Large intestine (tissue), 3 donors: ENCODE measurements around the gene KSR2. TPM values are rescaled to one million over a fixed set of nuclear protein-coding genes. Genes with fewer than 3 reads are reported as not detected.

ENCODE experiments used
- DNase-seq, 2 donors: peaks; one replicate each; pipeline versions ENCODE4 v3.0.0 to v3.0.0-alpha.2; 2013
- H3K27ac ChIP-seq: one replicate; pipeline ENCODE4 v1.5.1; 2013; ENCODE audit warnings: low read length
- H3K27me3 ChIP-seq: 2 replicates; pipeline ENCODE4 v1.6.1; 2013; ENCODE audit warnings: low read length; ENCODE audit not compliant: control insufficient read depth, insufficient read depth
- H3K36me3 ChIP-seq: 2 replicates; pipeline ENCODE4 v1.6.1; 2013; ENCODE audit warnings: low read length; ENCODE audit not compliant: control insufficient read depth, insufficient read depth
- H3K4me1 ChIP-seq: one replicate; pipeline ENCODE4 v1.6.1; 2013; ENCODE audit warnings: low read length; ENCODE audit not compliant: control insufficient read depth, insufficient read depth
- H3K4me3 ChIP-seq: one replicate; pipeline ENCODE4 v1.5.1; 2013; ENCODE audit warnings: low read length
- H3K9me3 ChIP-seq: one replicate; pipeline ENCODE4 v1.6.1; 2013; ENCODE audit warnings: mild to moderate bottlenecking, low read depth, low read length, moderate library complexity; ENCODE audit not compliant: control insufficient read depth
- WGBS: methylation state at CpG from one replicate; pipeline ENCODE4 v1.1.5; 2013; ENCODE audit warnings: low lambda C conversion rate; ENCODE audit not compliant: insufficient coverage; 5-methylcytosine and 5-hydroxymethylcytosine counted together
- polyA plus RNA-seq: library from polyadenylated mRNA; unstranded; fragments of 120-200 nt; gene quantifications from one replicate; pipeline ENCODE4 v1.2.1, GENCODE V29; 2013

Gene KSR2
- polyA plus RNA-seq, 1 donor: 0.61 TPM

DNA sequence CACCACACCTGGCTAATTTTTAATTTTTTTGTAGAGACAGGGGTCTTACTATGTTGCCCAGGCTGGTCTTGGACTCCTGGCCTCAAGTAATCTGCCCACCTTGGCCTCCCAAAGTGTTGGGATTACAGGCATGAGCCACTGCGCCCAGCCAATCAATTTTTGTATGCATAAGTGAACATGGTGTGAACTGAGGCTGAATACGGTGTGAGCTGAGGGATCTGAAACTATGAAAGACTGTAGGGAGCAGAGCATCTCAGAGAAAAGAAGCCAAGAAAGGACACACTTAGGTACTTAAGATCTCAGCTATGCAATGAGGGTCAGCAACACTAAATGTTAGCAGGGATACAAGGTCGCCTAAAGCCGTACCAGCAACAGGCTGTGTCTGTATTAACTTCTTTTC is 54.1 kb downstream of the KSR2 start:
- WGBS: 80% methylated on average over 2 of the region's 4 CpGs
- no peaks in the 10 kb centered on the region for H3K27me3 ChIP-seq

DNA sequence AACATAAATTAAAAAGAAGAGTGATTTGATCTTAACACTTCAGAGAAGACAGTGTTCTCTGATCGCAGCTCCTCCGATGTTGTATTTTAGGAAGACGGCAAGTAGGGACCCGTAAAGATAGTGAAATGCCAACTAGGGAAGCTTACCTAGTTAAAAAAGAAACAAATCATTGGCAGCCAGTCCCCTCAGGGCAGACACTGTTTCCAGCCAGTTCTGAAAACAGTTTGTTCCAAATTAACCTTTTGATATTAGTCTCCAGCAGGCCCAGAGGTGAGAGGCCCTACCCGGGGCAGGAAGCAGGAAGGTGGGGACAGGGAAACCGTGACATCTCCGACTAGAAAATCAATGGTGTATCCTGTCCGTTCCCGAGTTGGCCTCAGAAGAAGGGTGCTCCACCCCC is 56.0 kb downstream of the KSR2 start:
- H3K36me3 ChIP-seq: no peaks in the 10 kb centered on the region
- H3K4me3 ChIP-seq: no peak overlapping the region
- H3K9me3 ChIP-seq: no peaks in the 10 kb centered on the region
- WGBS: 89% methylated on average over 3 of the region's 9 CpGs
- DNase-seq: no peak
- no peak overlapping the region for H3K27ac ChIP-seq
- H3K4me1 ChIP-seq: no peaks in the 10 kb centered on the region
- H3K27me3 ChIP-seq: no peaks in the 10 kb centered on the region

More for the DNA sequence above, 54.1 kb downstream of the KSR2 start:
- H3K27ac ChIP-seq: no peak overlapping the region
- no peaks in the 10 kb centered on the region for H3K36me3 ChIP-seq
- H3K4me1 ChIP-seq: no peaks in the 10 kb centered on the region
- H3K9me3 ChIP-seq: no peaks in the 10 kb centered on the region
- no peak for DNase-seq
- H3K4me3 ChIP-seq: no peak overlapping the region

DNA sequence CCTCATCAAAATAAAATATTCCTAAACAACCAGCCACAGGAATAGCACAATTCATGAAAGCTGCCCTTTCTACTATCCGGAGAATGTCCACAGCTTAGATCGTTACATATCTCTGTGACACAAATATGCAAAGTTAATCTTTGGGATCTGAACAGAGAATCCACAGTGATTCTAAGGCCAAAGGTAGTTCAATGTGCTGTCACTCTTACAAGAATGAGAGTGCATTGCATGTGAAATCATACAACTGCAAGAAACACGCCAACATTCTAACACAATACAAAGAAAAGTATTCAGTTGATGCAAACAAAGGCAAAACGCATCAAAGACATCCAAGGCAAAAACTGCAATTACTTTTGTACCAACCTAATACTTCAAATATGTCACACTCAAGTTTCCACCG is 60.4 kb downstream of the KSR2 start:
- WGBS: 83% methylated on average over 1 of the region's 5 CpGs
- no peak overlapping the region for H3K27ac ChIP-seq
- DNase-seq: no peak
- H3K36me3 ChIP-seq: no peaks in the 10 kb centered on the region
- no peaks in the 10 kb centered on the region for H3K27me3 ChIP-seq
- no peak overlapping the region for H3K4me3 ChIP-seq
- no peaks in the 10 kb centered on the region for H3K9me3 ChIP-seq
- no peaks in the 10 kb centered on the region for H3K4me1 ChIP-seq

DNA sequence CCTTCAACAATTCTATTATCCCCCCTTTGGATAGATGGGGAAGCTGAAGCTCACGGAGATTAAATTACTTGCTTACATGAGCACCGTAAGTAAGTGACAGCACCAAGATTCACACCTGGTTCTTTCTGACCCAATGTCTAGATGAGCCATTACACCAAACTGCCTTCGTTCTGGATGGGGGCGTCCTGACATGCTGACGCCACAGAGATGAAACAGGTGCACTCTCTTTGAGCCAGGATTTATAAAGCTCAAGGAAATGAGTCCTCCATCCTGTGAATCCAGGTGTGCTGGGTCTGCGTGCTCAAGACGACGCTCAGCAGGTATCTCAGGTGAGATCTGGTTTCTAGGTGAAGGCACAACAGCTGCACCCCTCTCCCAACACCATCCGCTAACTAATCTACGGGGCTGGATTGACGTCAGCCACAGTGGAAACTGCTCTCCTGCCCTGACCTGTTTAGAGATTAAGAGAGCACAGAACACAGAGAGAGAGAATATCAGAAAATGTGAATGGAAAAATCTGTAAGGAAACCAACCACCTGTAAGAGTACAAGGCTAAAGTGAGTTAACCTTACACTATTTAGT is 61.6 kb downstream of the KSR2 start:
- H3K4me1 ChIP-seq: no peaks in the 10 kb centered on the region
- WGBS: no CpG with 5 or more reads among the region's 11 CpGs
- H3K27me3 ChIP-seq: no peaks in the 10 kb centered on the region
- H3K9me3 ChIP-seq: no peaks in the 10 kb centered on the region
- H3K4me3 ChIP-seq: no peak overlapping the region
- peak; percentile 12 to 42 for DNase-seq
- no peak overlapping the region for H3K27ac ChIP-seq
- no peaks in the 10 kb centered on the region for H3K36me3 ChIP-seq

DNA sequence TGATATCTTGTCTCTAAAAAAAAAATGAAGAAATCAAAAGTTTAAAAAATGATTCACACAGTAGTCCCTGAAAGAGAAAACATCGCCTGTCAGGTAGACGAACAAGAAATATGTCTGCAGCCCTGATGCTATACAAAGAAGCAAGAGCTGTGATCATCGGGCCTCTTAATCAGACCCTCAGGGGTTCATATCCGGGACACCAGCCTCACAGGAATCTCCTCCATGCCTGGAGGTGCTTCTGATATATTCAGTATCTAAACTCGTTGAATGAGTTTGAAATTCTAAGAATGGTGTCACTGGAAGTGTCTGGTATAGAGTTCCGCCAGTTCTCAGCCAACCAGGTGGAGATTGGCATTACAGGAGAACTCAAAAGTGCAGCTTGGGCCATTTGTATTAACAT is 64.7 kb downstream of the KSR2 start:
- DNase-seq: no peak
- H3K4me3 ChIP-seq: no peak overlapping the region
- H3K36me3 ChIP-seq: no peaks in the 10 kb centered on the region
- no peaks in the 10 kb centered on the region for H3K4me1 ChIP-seq
- no peaks in the 10 kb centered on the region for H3K9me3 ChIP-seq
- 100% methylated on average over 1 of the region's 6 CpGs for WGBS
- no peaks in the 10 kb centered on the region for H3K27me3 ChIP-seq
- H3K27ac ChIP-seq: no peak overlapping the region

DNA sequence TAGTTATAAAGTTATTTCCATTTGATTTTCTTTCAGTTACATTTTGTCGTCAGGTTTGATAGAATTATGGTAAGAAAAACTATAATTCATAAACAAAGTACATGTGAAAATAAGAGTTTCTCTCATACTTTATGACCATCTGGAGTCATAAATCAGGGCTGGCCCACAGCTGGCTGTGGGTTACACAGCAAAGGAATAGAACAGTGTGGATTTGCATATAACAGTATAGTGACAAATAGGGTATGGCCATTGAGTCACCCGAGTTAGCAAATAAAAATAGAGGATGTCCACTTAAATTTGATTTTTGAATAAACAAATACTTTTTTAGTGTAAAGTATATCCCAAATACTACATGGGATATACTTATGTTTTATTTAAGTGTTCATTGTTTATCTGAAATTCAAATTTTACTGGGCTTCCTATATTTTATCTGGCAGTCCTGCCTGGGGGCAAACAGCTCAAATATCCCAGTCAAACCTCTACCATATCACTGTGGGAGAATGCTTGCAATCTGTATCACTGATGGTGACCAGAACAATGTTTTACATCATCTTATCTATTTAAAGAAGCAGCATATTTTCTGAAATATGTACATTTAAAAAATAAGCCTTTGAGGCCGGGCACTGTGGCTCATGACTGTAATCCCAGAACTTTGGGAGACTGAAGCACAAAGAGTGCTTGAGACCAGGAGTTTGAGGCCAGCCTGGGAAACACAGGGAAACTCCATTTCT is 65.5 kb downstream of the KSR2 start:
- Histone ChIP-seq H3K27me3 (no peaks in the 10 kb centered on the region), H3K27ac (no peak overlapping the region), H3K9me3 (no peaks in the 10 kb centered on the region), H3K4me1 (no peaks in the 10 kb centered on the region), H3K36me3 (no peaks in the 10 kb centered on the region), H3K4me3 (no peak overlapping the region)
- no peak for DNase-seq
- WGBS: 80% methylated on average over 1 of the region's 3 CpGs

DNA sequence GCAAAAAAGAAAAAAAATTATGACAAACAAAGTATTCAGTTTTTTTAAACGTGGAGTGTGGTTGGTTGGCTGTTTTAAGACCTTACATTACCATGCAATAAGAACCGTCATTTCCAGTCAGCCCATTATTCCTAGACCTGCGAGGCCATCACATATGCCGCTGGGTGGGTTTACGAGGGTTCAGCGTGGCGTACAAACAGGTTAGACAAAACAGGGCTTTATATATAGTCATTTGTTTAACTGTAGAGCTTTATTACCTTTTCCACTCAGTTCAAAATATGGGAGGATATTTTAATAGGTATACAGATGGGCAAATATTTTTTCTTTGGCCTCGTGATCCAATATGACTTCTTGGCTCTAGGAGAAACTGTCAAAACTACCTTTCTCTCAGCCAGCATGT is 67.2 kb downstream of the KSR2 start:
- Histone ChIP-seq H3K27ac (no peak overlapping the region), H3K4me1 (no peaks in the 10 kb centered on the region), H3K4me3 (no peak overlapping the region), H3K27me3 (no peaks in the 10 kb centered on the region), H3K9me3 (no peaks in the 10 kb centered on the region), H3K36me3 (no peaks in the 10 kb centered on the region)
- WGBS: 80% methylated on average over 6 of the region's 8 CpGs
- no peak for DNase-seq

DNA sequence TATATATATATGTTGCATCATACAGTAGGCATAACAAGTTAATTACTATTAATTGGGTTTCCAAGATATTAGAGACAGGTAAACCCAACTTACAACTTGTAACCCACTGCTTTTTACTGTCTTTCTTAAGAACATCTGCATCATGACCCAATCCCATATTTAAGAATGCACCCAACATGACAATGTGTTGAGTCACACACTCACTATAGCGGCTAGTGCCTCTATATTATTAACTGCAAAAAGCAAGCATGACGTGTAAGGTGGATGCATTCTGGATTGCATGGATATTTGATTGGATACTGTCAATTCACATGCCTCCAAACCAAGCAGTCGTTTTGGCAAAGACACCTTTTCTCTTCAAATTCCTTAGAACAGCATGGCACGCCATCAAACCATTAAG is 68.2 kb downstream of the KSR2 start:
- Histone ChIP-seq H3K4me3 (no peak overlapping the region), H3K27ac (no peak overlapping the region)
- WGBS: no CpG with 5 or more reads among the region's 4 CpGs

DNA sequence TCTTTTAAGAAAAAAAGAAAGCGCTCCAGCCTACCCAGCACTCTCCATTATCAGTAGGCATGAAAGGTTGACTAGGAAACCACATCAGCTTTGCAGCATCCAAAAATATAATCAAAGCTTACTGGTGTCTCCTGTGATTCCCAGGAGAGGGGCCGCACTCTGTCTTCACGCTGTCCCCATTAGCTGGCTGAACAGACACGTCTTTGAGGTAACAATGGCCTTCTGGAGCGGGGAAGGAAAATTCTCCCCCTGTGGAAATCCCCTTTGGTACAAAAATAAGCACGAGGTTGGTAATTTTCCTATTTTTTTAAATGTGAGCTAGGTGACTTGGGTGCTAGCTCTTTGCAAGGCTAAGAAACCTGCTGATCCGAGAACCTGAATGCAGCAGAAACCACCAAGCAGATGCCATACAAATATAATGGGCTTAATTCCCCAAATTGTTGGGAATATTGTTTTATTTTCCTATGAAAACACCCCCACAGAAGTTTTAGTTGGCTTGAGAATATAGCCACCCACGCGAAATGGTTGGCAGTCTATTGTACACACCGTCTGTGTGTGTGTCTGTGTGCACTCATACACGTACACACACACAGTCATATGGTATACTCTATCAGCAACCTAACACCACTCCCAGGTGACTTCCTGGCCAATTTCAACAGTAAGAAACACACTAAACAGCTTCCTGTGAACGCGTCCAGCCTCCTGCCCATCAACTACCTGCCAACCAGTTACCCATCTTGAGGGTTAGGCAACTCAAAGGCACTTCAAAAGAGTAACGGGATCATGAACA is 71.2 kb downstream of the KSR2 start:
- WGBS: no CpG with 5 or more reads among the region's 14 CpGs
- no peak overlapping the region for H3K4me3 ChIP-seq
- H3K27ac ChIP-seq: no peak overlapping the region
- no peaks in the 10 kb centered on the region for H3K4me1 ChIP-seq
- no peak for DNase-seq
- no peaks in the 10 kb centered on the region for H3K36me3 ChIP-seq
- no peaks in the 10 kb centered on the region for H3K27me3 ChIP-seq
- no peaks in the 10 kb centered on the region for H3K9me3 ChIP-seq

More for the DNA sequence above, 68.2 kb downstream of the KSR2 start:
- Histone ChIP-seq H3K4me1 (no peaks in the 10 kb centered on the region), H3K36me3 (no peaks in the 10 kb centered on the region), H3K27me3 (no peaks in the 10 kb centered on the region), H3K9me3 (no peaks in the 10 kb centered on the region)
- DNase-seq: no peak

DNA sequence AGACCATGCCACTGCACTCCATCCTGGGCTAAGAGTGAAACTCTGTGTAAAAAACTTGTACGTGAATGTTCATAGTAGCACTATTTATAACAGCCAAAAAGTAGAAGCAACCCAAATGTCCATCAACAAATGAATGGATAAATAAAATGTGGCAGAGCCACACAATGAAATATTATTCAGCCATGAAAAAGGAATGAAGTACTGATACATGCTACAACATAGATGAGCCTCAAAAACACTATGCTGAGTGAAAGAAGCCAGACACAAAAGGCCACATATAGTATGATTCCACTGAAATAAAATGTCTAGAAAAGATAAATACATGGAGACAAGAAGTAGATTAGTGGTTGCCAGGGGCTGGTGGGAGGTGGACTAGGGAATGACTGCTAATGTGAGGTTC is 72.8 kb downstream of the KSR2 start:
- no peaks in the 10 kb centered on the region for H3K36me3 ChIP-seq

More for the DNA sequence above, 72.8 kb downstream of the KSR2 start:
- DNase-seq: no peak
- Histone ChIP-seq H3K4me3 (no peak overlapping the region), H3K27me3 (no peaks in the 10 kb centered on the region), H3K27ac (no peak overlapping the region), H3K4me1 (no peaks in the 10 kb centered on the region), H3K9me3 (no peaks in the 10 kb centered on the region)
- WGBS: no CpG with 5 or more reads among the region's 1 CpG
